Measurements from ENCODE around the gene KAT2B. TPM values are rescaled to one million over a fixed set of nuclear protein-coding genes. Genes with fewer than 3 reads are reported as not detected.

Gene KAT2B
- total RNA-seq, 1 donor from 2014 or later, result 52.6 TPM

DNA sequence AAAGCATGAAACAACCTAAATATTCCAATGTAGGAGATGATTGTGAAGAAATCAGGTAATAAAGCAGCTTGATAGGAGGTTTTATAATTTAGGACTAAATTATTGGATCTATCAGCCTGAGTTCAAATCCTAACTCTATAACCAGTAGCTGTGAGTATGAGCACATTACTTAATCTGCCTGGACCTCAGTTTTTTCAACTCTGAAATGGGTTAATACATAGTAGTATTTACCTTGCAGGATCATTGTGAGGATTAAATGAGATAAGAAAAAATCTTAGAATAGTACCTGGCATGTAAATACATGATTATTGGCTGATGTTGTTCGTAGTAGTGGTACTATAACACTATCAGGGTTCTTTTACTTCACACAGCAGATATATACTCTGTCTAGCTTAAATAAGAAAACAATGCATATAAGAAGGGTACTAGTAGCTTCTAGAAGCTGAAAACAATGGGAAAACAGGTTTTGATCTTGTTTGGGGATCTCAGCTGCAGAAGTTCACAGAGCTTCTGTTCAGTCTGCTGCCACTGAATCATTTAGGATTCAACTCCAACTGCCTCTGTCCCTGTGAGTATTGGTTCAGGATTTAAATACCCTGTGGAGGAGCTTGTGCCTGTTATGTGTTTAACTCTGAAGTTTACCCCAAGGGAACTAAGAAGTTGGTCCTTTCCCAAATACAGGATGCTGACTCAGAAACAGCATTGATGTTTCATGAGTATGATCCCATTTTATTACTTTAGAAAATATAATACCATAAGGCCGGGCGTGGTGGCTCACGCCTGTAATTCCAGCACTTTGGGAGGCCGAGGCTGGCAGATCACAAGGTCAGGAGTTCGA, 34.2 kb downstream of the KAT2B start:
- no peak for DNase-seq
- Histone ChIP-seq H3K9me3 (no peaks in the 10 kb centered on the region), H3K36me3 (peaks cover 10% of the 10 kb centered on the region), H3K4me1 (no peaks in the 10 kb centered on the region), H3K4me3 (no peak overlapping the region), H3K27me3 (no peaks in the 10 kb centered on the region), H3K27ac (no peak overlapping the region)
- TF ChIP-seq, protein P1, sequence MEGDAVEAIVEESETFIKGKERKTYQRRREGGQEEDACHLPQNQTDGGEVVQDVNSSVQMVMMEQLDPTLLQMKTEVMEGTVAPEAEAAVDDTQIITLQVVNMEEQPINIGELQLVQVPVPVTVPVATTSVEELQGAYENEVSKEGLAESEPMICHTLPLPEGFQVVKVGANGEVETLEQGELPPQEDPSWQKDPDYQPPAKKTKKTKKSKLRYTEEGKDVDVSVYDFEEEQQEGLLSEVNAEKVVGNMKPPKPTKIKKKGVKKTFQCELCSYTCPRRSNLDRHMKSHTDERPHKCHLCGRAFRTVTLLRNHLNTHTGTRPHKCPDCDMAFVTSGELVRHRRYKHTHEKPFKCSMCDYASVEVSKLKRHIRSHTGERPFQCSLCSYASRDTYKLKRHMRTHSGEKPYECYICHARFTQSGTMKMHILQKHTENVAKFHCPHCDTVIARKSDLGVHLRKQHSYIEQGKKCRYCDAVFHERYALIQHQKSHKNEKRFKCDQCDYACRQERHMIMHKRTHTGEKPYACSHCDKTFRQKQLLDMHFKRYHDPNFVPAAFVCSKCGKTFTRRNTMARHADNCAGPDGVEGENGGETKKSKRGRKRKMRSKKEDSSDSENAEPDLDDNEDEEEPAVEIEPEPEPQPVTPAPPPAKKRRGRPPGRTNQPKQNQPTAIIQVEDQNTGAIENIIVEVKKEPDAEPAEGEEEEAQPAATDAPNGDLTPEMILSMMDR (IDR thresholded peaks at IDR 0.05), result no peak
- intact Hi-C loops (cut with DNase I), result no loop called here
- ATAC-seq, result no peak

DNA sequence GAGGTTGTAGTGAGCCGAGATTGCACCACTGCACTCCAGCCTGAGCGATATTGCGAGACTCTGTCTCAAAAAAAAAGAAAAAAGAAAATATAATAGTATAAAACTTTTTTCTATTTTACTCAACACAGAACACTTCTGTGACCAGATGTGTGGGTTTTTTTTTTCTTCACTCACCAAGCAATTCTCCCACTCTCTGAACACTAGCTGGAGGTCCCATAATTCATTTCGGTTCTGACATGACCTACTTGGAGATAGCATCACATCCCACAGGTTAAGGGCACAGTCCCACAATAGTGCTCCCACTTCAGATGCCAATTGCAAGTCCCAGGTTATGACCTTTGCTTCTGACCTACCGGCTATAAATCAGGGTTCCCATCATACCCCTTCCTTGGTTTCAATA, 35.0 kb downstream of the KAT2B start:
- intact Hi-C loops (cut with DNase I), result no loop called here
- H3K4me3 ChIP-seq, result no peak overlapping the region
- no peaks in the 10 kb centered on the region for H3K4me1 ChIP-seq
- DNase-seq (no peak), ATAC-seq (no peak)
- TF ChIP-seq, protein P1 (IDR thresholded peaks at IDR 0.05), result no peak
- no peaks in the 10 kb centered on the region for H3K27me3 ChIP-seq
- H3K9me3 ChIP-seq, result no peaks in the 10 kb centered on the region
- peaks cover 10% of the 10 kb centered on the region for H3K36me3 ChIP-seq
- H3K27ac ChIP-seq, result no peak overlapping the region

- Histone ChIP-seq H3K4me3 (no peak overlapping the region), H3K36me3 (peaks cover 10% of the 10 kb centered on the region), H3K4me1 (peaks cover 6% of the 10 kb centered on the region), H3K27me3 (no peaks in the 10 kb centered on the region), H3K9me3 (no peaks in the 10 kb centered on the region), H3K27ac (no peak overlapping the region)
- TF ChIP-seq, protein P1 (IDR thresholded peaks at IDR 0.05), result no peak
- no peak for DNase-seq
- no peak for ATAC-seq
- intact Hi-C loops (cut with DNase I), result no loop called here
Observed at GRCh38 chr3:20076296-20076997, 36.2 kb downstream of the KAT2B start.

DNA sequence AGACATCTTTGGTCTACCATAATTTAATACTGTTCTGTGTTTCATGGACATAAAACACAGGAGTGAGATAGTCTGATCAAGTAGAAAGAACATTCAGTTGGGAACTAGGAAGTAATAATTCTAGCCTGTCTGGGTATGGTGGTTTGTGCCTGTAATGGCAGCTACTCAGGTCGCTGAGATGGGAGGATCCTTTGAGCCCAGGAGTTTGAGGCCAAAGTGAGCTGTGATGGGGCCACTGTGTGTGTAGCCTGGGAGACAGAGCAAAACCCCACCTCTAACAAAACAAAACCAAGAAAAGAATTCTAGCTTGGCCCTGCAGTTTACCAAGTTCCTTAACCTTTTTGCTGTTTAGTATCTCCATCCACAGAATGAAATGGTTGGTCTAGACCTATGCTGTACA, 36.8 kb downstream of the KAT2B start:
- TF ChIP-seq, protein P1 (IDR thresholded peaks at IDR 0.05), result no peak
- no peak for ATAC-seq
- H3K4me1 ChIP-seq, result peaks cover 7% of the 10 kb centered on the region
- peaks cover 10% of the 10 kb centered on the region for H3K36me3 ChIP-seq
- H3K27me3 ChIP-seq, result no peaks in the 10 kb centered on the region
- no peak overlapping the region for H3K4me3 ChIP-seq
- no peaks in the 10 kb centered on the region for H3K9me3 ChIP-seq
- no peak for DNase-seq
- intact Hi-C loops (cut with DNase I), result no loop called here
- H3K27ac ChIP-seq, result no peak overlapping the region

GRCh38 chr3:20078194-20078714, 38.0 kb downstream of the KAT2B start:
- ATAC-seq, result no peak

More at GRCh38 chr3:20078194-20078714, 38.0 kb downstream of the KAT2B start:
- no peaks in the 10 kb centered on the region for H3K27me3 ChIP-seq
- H3K9me3 ChIP-seq, result no peaks in the 10 kb centered on the region
- TF ChIP-seq, protein P1 (IDR thresholded peaks at IDR 0.05), result no peak
- intact Hi-C loops (cut with DNase I), result no loop called here
- no peak overlapping the region for H3K4me3 ChIP-seq
- H3K36me3 ChIP-seq, result no peaks in the 10 kb centered on the region
- H3K4me1 ChIP-seq, result peaks cover 7% of the 10 kb centered on the region
- no peak overlapping the region for H3K27ac ChIP-seq
- DNase-seq, result no peak
